ENCODE measurements around the gene CCNL2.

GRCh38 chr1:1430114-1430982 is 31.2 kb upstream of the CCNL2 start:
- TF ChIP-seq, protein P1, sequence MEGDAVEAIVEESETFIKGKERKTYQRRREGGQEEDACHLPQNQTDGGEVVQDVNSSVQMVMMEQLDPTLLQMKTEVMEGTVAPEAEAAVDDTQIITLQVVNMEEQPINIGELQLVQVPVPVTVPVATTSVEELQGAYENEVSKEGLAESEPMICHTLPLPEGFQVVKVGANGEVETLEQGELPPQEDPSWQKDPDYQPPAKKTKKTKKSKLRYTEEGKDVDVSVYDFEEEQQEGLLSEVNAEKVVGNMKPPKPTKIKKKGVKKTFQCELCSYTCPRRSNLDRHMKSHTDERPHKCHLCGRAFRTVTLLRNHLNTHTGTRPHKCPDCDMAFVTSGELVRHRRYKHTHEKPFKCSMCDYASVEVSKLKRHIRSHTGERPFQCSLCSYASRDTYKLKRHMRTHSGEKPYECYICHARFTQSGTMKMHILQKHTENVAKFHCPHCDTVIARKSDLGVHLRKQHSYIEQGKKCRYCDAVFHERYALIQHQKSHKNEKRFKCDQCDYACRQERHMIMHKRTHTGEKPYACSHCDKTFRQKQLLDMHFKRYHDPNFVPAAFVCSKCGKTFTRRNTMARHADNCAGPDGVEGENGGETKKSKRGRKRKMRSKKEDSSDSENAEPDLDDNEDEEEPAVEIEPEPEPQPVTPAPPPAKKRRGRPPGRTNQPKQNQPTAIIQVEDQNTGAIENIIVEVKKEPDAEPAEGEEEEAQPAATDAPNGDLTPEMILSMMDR (IDR thresholded peaks at IDR 0.05) = no peak
- TF ChIP-seq EZH2 (IDR thresholded peaks at IDR 0.05; ENCODE audit: borderline replicate concordance, insufficient read depth, low read depth, low read length, poor library complexity, severe bottlenecking) = no peak
